ENCODE results near the gene PLEKHG4B.

PLEKHG4B gene

GRCh38 chr5:121432-121831, 29.5 kb downstream of the PLEKHG4B start:
- Histone ChIP-seq H3K4me1 (ENCODE audit: low read length) (0 out of 2 replicates have a peak, but pooled peaks cover 3% of the 10 kb centered on the region), H3K9ac (ENCODE audit: low read length) (no peak overlapping the region), H3K36me3 (replicated peaks; ENCODE audit: insufficient read depth, low read length) (no peaks in the 10 kb centered on the region), H3K79me2 (ENCODE audit: low read length) (no peaks in the 10 kb centered on the region), H2AFZ (ENCODE audit: low read length) (no peak overlapping the region), H3K27ac (ENCODE audit: low read length) (no peak overlapping the region), H4K20me1 (ENCODE audit: insufficient read depth, low read length) (no peaks in the 10 kb centered on the region), H3K27me3 (replicated peaks; ENCODE audit: insufficient read depth, low read length) (no peaks in the 10 kb centered on the region), H3K4me3 (ENCODE audit: low read length) (no peak overlapping the region), H3K9me2 (replicated peaks; ENCODE audit: insufficient read depth, low read length) (no peaks in the 10 kb centered on the region), H3K4me2 (ENCODE audit: low read depth, low read length) (no peak overlapping the region), H3F3A (ENCODE audit: insufficient read depth, low read length) (no peaks in the 10 kb centered on the region; the same call in 1 of the 2 replicates), H3K9me3 (replicated peaks; ENCODE audit: insufficient read depth, low read length) (no peaks in the 10 kb centered on the region; the same call in 1 of the 2 replicates)
- TF ChIP-seq EZH2 (optimal IDR thresholded peaks at IDR 0.05; ENCODE audit: low read depth, low read length) (no peak), EZH2phosphoT487 (IDR thresholded peaks at IDR 0.05; ENCODE audit: low read length) (no peak)
- peak; percentile 15 for DNase-seq

- no peak for TF ChIP-seq EZH2phosphoT487 (IDR thresholded peaks at IDR 0.05; ENCODE audit: low read length)
- no peak for TF ChIP-seq EZH2 (optimal IDR thresholded peaks at IDR 0.05; ENCODE audit: low read depth, low read length)
- TF ChIP-seq CTCF (IDR thresholded peaks at IDR 0.05; ENCODE audit: low read length) = no peak
- Histone ChIP-seq H3K9me2 (replicated peaks; ENCODE audit: insufficient read depth, low read length) (no peaks in the 10 kb centered on the region), H3K9me3 (replicated peaks; ENCODE audit: insufficient read depth, low read length) (no peaks in the 10 kb centered on the region), H2AFZ (ENCODE audit: low read length) (no peak overlapping the region), H3F3A (ENCODE audit: insufficient read depth, low read length) (no peaks in the 10 kb centered on the region; the same call in 1 of the 2 replicates), H3K4me1 (ENCODE audit: low read length) (0 out of 2 replicates have a peak, but pooled peaks cover 3% of the 10 kb centered on the region), H3K4me2 (ENCODE audit: low read depth, low read length) (no peak overlapping the region), H3K36me3 (replicated peaks; ENCODE audit: insufficient read depth, low read length) (no peaks in the 10 kb centered on the region), H3K27ac (ENCODE audit: low read length) (no peak overlapping the region), H4K20me1 (ENCODE audit: insufficient read depth, low read length) (no peaks in the 10 kb centered on the region), H3K4me3 (ENCODE audit: low read length) (no peak overlapping the region), H3K79me2 (ENCODE audit: low read length) (no peaks in the 10 kb centered on the region), H3K9ac (ENCODE audit: low read length) (no peak overlapping the region), H3K27me3 (replicated peaks; ENCODE audit: insufficient read depth, low read length) (no peaks in the 10 kb centered on the region)
- DNase-seq = no peak
Observed at GRCh38 chr5:125815-126214, 33.8 kb downstream of the PLEKHG4B start.

DNA sequence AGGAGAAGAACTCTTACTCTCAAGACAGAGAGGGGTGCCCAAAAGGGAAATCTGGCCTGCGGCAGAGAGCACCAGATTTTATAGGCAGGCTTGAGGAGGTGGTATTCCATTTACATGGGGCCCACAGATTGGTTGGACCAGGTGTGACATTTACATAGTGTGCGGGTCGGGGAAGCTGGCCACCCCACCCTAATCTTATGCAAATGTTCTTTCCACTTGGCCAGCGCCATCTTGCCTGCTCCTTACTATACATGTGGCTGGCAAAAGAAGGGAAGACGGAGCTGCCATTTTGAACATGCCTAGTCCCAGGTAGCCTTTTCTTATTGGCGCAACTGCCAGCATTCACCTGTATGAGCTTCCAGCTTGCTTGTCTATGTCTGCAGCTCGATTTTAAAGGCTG, 34.8 kb downstream of the PLEKHG4B start:
- no peak overlapping the region for H3K9ac ChIP-seq (ENCODE audit: low read length)
- no peaks in the 10 kb centered on the region for H4K20me1 ChIP-seq (ENCODE audit: insufficient read depth, low read length)
- no peak overlapping the region for H3K4me3 ChIP-seq (ENCODE audit: low read length)
- H3K9me3 ChIP-seq (replicated peaks; ENCODE audit: insufficient read depth, low read length) = no peaks in the 10 kb centered on the region
- no peaks in the 10 kb centered on the region for H3K27me3 ChIP-seq (replicated peaks; ENCODE audit: insufficient read depth, low read length)
- DNase-seq = no peak
- no peaks in the 10 kb centered on the region for H3K9me2 ChIP-seq (replicated peaks; ENCODE audit: insufficient read depth, low read length)
- no peaks in the 10 kb centered on the region for H3F3A ChIP-seq (ENCODE audit: insufficient read depth, low read length)
- no peak overlapping the region for H2AFZ ChIP-seq (ENCODE audit: low read length)
- no peak for TF ChIP-seq EZH2phosphoT487 (IDR thresholded peaks at IDR 0.05; ENCODE audit: low read length)
- no peak for TF ChIP-seq CTCF (IDR thresholded peaks at IDR 0.05; ENCODE audit: low read length)
- TF ChIP-seq EZH2 (optimal IDR thresholded peaks at IDR 0.05; ENCODE audit: low read depth, low read length) = no peak
- H3K4me2 ChIP-seq (ENCODE audit: low read depth, low read length) = no peak overlapping the region
- H3K36me3 ChIP-seq (replicated peaks; ENCODE audit: insufficient read depth, low read length) = no peaks in the 10 kb centered on the region
- no peaks in the 10 kb centered on the region for H3K4me1 ChIP-seq (ENCODE audit: low read length)
- no peaks in the 10 kb centered on the region for H3K79me2 ChIP-seq (ENCODE audit: low read length)
- no peak overlapping the region for H3K27ac ChIP-seq (ENCODE audit: low read length)

DNA sequence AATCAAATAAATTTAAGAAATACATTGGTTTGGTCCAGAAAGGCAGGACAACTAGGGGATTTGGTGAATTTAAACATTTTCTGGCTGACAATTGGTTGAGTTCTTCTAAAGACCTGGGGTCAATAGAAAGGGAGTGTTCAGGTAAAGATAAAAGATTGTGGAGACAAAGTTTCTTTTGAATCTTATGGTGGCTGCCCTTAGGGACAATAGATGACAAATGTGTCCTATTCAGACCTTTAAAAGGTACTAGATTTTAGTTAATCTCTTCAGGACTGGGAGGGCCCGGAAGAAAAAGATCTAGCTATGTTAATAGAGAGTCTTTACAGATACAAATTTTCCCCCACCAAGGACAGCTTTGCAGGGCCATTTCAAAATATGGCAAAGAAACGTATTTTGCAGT, 35.9 kb downstream of the PLEKHG4B start:
- Histone ChIP-seq H3K9ac (ENCODE audit: low read length) (no peak overlapping the region), H3K27me3 (replicated peaks; ENCODE audit: insufficient read depth, low read length) (no peaks in the 10 kb centered on the region), H3K4me3 (ENCODE audit: low read length) (no peak overlapping the region), H3K27ac (ENCODE audit: low read length) (no peak overlapping the region), H3K36me3 (replicated peaks; ENCODE audit: insufficient read depth, low read length) (no peaks in the 10 kb centered on the region), H3F3A (ENCODE audit: insufficient read depth, low read length) (no peaks in the 10 kb centered on the region), H4K20me1 (ENCODE audit: insufficient read depth, low read length) (no peaks in the 10 kb centered on the region), H3K79me2 (ENCODE audit: low read length) (no peaks in the 10 kb centered on the region), H2AFZ (ENCODE audit: low read length) (no peak overlapping the region), H3K4me2 (ENCODE audit: low read depth, low read length) (no peak overlapping the region), H3K9me3 (replicated peaks; ENCODE audit: insufficient read depth, low read length) (no peaks in the 10 kb centered on the region), H3K9me2 (replicated peaks; ENCODE audit: insufficient read depth, low read length) (no peaks in the 10 kb centered on the region), H3K4me1 (ENCODE audit: low read length) (no peaks in the 10 kb centered on the region)
- no peak for DNase-seq
- TF ChIP-seq EZH2 (optimal IDR thresholded peaks at IDR 0.05; ENCODE audit: low read depth, low read length) (no peak), EZH2phosphoT487 (IDR thresholded peaks at IDR 0.05; ENCODE audit: low read length) (no peak), CTCF (IDR thresholded peaks at IDR 0.05; ENCODE audit: low read length) (no peak)

Data from MM.1S (cell line).